GM18498 (cell line): Measurements from ENCODE around the gene TSC2.
"Not testable (repeated sequence)": the region's sequence is repeated elsewhere in the genome, so short reads cannot be mapped to it uniquely, and the experiment has no call there.

Experiments
- ATAC-seq: cut with Tn5 transposase; IDR thresholded peaks from one replicate; pipeline ENCODE4 v1.9.1; 2021; ENCODE audit warnings: mild to moderate bottlenecking, moderate library complexity; ENCODE audit not compliant: unreplicated experiment

Gene TSC2

GRCh38 chr16:2009791-2010510, 37.8 kb upstream of the TSC2 start, which contains the start of gene ZNF598:
TSS of gene ZNF598 (minus strand) at chr16:2009821.
- ATAC-seq = peak; percentile 88

- not testable (repeated sequence) for ATAC-seq
These were observed 36.1 kb upstream of the TSC2 start for GRCh38 chr16:2011726-2012125.

GRCh38 chr16:2013527-2013926, 34.3 kb upstream of the TSC2 start:
- no peak for ATAC-seq

- no peak for ATAC-seq
These were observed 32.5 kb upstream of the TSC2 start for GRCh38 chr16:2015117-2015946.

GRCh38 chr16:2015947-2016208, 31.9 kb upstream of the TSC2 start:
- ATAC-seq = no peak

GRCh38 chr16:2016407-2016922, 31.3 kb upstream of the TSC2 start:
- ATAC-seq = no peak

- no peak for ATAC-seq
These were observed 28.3 kb upstream of the TSC2 start, which contains the start of gene NPW for GRCh38 chr16:2019518-2019920. TSS of gene NPW (plus strand) at chr16:2019785.

GRCh38 chr16:2019921-2020831, 27.6 kb upstream of the TSC2 start:
- no peak for ATAC-seq

GRCh38 chr16:2022723-2023091, 25.1 kb upstream of the TSC2 start:
- peak; percentile 13 for ATAC-seq

GRCh38 chr16:2023092-2024031, 24.4 kb upstream of the TSC2 start:
- peak; percentile 83 for ATAC-seq

GRCh38 chr16:2024032-2024420, 23.8 kb upstream of the TSC2 start:
- no peak for ATAC-seq

- no peak for ATAC-seq
These were observed 22.5 kb upstream of the TSC2 start for GRCh38 chr16:2025251-2025650.

- ATAC-seq = no peak
These were observed 21.8 kb upstream of the TSC2 start for GRCh38 chr16:2025878-2026460.

- ATAC-seq = no peak
These were observed 21.2 kb upstream of the TSC2 start, which contains the start of gene NHERF2 for GRCh38 chr16:2026461-2027023. TSS of gene NHERF2 (plus strand) at chr16:2026902. CDS start at chr16:2027006, 104 bp downstream.

GRCh38 chr16:2027024-2028010, 20.5 kb upstream of the TSC2 start:
- ATAC-seq = no peak

GRCh38 chr16:2028146-2028545, 19.6 kb upstream of the TSC2 start:
- ATAC-seq = no peak

GRCh38 chr16:2028620-2029220, 19.1 kb upstream of the TSC2 start:
- ATAC-seq = no peak

- no peak for ATAC-seq
These were observed 18.4 kb upstream of the TSC2 start for GRCh38 chr16:2029350-2029749.
